BLaER1 (cell line): ENCODE measurements around the gene DCTN5.

Experiments
- H3K27ac ChIP-seq: shearing (Covaris generic); formaldehyde crosslinking; 2 replicates; pipeline ENCODE4 v1.8.1; 2022
- H3K27me3 ChIP-seq: shearing (Covaris generic); formaldehyde crosslinking; 2 replicates; pipeline ENCODE4 v1.8.1; 2022
- H3K36me3 ChIP-seq: shearing (Covaris generic); formaldehyde crosslinking; 2 replicates; pipeline ENCODE4 v1.8.1; 2022
- H3K4me1 ChIP-seq: shearing (Covaris generic); formaldehyde crosslinking; 2 replicates; pipeline ENCODE4 v1.8.1; 2022
- H3K4me2 ChIP-seq: shearing (Covaris generic); formaldehyde crosslinking; 2 replicates; pipeline ENCODE4 v1.8.1; 2022
- H3K4me3 ChIP-seq: shearing (Covaris generic); formaldehyde crosslinking; 2 replicates; pipeline ENCODE4 v1.8.1; 2022
- H3K9ac ChIP-seq: shearing (Covaris generic); formaldehyde crosslinking; 2 replicates; pipeline ENCODE4 v1.8.1; 2022
- H3K9me3 ChIP-seq: shearing (Covaris generic); formaldehyde crosslinking; 2 replicates; pipeline ENCODE4 v1.8.1; 2022
- H4K20me1 ChIP-seq: shearing (Covaris generic); formaldehyde crosslinking; 2 replicates; pipeline ENCODE4 v1.8.1; 2022
- Cebpa-rat ChIP-seq: shearing (Covaris generic); IDR thresholded peaks from 2 replicates; pipeline ENCODE4 v1.8.1; 2022

The DCTN5 gene

DNA sequence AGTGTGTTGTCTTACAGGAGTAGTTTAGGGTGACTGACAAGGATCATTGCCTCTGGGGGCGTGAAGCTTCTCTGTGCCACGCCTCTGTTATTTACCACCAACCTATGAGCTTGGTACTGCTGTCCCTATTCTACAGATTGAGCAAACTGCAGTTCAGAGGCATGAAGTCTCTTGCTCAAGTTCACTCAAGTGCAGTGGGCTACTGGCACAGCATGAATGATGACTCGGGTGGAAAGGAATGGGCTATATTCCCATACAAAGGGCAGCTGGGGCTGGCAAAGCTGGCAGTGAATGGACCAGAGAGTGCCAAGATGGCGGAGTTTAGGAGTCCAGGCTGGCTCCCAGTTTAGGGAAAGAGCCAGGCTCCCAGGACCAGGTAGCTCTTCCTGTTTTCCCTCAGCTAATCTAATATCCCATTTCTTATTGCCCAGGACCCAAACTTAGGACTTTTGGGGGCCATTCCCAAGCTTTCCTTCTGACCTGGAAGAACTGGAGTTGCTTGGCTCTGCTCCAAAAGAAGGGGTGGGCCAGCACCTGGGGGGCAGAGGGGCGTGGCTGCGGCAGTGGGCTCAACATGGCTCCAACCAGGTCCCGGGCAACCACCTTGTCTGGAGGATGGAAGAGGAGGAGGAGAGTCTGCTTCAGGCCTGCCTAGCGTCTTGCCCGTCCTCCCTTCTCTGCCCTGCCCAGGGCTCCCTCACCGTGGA is 50.4 kb downstream of the DCTN5 start:
- no peak overlapping the region for H3K27ac ChIP-seq
- no peak overlapping the region for H3K4me3 ChIP-seq
- no peaks in the 10 kb centered on the region for H3K27me3 ChIP-seq
- TF ChIP-seq Cebpa-rat, result no peak
- H3K9me3 ChIP-seq, result no peaks in the 10 kb centered on the region
- H3K4me1 ChIP-seq, result no peaks in the 10 kb centered on the region
- H3K4me2 ChIP-seq, result no peak overlapping the region
- no peak overlapping the region for H3K9ac ChIP-seq
- peaks cover 60% of the 10 kb centered on the region for H3K36me3 ChIP-seq
- peaks cover 48% of the 10 kb centered on the region for H4K20me1 ChIP-seq

DNA sequence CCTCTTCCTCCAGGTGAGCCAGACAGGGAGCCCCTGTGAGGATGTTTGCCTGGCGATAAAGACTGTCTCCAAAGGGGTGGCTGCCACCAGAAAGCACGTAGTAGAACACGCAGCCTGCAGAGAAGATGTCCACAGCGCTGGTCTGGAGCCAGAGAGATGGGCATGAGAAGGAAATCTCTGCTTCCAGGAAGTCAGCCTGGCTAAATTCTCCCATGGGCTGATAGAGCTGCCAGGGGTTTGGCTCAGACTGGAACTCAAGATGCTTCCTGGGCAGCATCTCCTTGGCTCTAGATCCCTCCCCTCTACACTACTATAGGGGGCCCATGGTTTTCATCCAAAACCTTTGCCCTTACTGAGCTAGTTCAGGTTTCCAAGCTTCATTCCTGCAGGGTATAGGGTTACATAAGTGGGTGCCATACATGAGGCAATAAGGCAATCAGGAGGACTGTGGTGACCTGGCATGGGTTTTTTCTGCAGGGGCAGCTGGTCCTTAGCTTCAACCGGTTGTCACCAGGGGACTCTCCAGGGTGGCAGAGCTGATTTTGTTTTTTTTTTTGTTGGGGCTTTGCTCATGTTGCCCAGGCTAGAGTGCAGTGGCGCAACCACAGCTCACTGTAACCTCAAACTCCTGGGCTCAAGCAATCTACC is 51.0 kb downstream of the DCTN5 start:
- Histone ChIP-seq H3K4me2 (no peak overlapping the region), H3K9me3 (no peaks in the 10 kb centered on the region), H3K27me3 (no peaks in the 10 kb centered on the region), H3K4me3 (no peak overlapping the region), H3K27ac (no peak overlapping the region), H3K4me1 (no peaks in the 10 kb centered on the region), H3K9ac (no peak overlapping the region), H3K36me3 (peaks cover 53% of the 10 kb centered on the region), H4K20me1 (peaks cover 41% of the 10 kb centered on the region)
- TF ChIP-seq Cebpa-rat, result no peak

DNA sequence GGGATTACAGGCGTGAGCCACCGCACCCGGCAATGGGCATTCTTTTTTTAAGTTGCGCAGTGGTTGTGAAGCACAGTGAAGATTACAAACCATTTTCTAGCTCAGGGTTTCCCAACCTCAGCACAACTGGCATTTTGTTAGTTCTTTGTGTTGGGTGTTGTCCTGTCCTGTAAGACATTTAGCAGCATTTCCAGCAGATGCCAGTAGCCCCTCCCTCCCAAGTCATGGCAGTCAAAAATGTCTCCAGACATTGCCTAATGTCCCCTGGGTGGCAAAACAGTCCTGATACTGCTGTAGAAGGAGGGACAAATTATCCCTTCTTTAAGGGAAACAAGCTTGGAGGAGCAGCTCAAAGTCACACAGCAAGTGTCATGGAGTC is 53.0 kb downstream of the DCTN5 start:
- H3K4me1 ChIP-seq, result no peaks in the 10 kb centered on the region
- no peak overlapping the region for H3K9ac ChIP-seq
- H3K4me2 ChIP-seq, result no peak overlapping the region
- H3K4me3 ChIP-seq, result no peak overlapping the region
- H4K20me1 ChIP-seq, result peaks cover 23% of the 10 kb centered on the region
- no peaks in the 10 kb centered on the region for H3K9me3 ChIP-seq
- H3K36me3 ChIP-seq, result peaks cover 34% of the 10 kb centered on the region
- TF ChIP-seq Cebpa-rat, result no peak
- no peaks in the 10 kb centered on the region for H3K27me3 ChIP-seq
- no peak overlapping the region for H3K27ac ChIP-seq

DNA sequence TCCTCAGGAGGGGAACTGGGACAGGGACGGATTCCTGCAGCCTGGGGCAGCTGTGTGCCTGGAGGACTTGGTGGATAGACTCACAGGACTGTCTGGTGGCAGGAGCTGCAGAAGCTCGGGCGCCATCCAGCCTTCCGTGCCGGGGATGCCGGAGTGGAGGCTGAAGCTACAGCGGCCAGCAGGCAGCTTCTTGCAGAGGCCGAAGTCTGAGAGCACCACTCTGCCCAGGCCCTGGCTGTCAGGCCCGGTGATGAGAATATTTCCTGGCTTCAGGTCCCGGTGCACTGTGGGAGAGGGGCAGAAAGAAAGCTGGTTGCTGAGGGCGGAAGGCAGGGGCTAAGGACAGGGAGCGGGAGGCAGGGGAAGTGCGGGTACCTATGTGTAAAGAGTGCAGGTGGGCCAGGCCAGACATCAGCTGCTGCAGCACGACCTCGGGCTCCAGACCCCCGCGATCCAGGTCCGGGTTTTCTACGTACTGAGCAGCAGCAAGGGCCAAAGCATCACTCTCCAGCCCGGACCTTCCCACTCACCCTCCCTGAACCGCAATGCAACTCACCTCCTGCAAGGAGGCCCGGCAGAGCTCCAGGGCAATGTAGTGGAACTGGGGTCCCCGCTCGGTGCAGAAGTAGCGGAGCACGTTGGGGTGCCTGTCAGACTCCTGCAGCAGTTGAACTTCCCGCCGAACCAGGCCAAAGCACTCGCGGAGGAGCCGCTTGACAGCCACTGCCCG is 53.5 kb downstream of the DCTN5 start:
- H3K9me3 ChIP-seq, result no peaks in the 10 kb centered on the region
- H3K27me3 ChIP-seq, result no peaks in the 10 kb centered on the region
- no peak overlapping the region for H3K27ac ChIP-seq
- no peaks in the 10 kb centered on the region for H3K4me1 ChIP-seq
- H3K36me3 ChIP-seq, result peaks cover 28% of the 10 kb centered on the region
- H3K4me3 ChIP-seq, result no peak overlapping the region
- peaks cover 17% of the 10 kb centered on the region for H4K20me1 ChIP-seq
- H3K4me2 ChIP-seq, result 0 out of 2 replicates have a peak overlapping the region, but pooled peaks have one; percentile 17
- no peak for TF ChIP-seq Cebpa-rat
- H3K9ac ChIP-seq, result no peak overlapping the region

DNA sequence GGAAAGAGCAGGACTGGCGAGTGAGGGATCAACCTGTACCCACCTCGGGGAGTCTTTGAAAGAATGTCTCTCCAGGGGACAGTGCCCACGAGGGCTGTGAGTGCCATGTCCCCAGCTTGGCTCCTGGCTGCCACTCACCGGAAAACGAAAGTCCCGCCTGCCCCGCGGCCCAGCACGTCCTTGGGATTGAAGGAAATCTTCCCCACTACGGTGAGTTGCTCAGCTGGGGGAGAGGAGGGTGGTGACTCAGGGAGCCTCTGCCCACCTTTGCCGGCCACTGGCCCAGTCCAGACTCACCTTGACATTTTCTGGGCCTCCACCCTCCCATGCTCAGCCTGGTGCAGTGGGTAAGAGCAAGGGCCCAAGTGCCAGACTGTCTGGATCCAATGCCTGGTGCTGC is 54.5 kb downstream of the DCTN5 start:
- H3K27ac ChIP-seq, result no peak overlapping the region
- no peaks in the 10 kb centered on the region for H3K4me1 ChIP-seq
- no peak overlapping the region for H3K4me2 ChIP-seq
- TF ChIP-seq Cebpa-rat, result no peak
- peaks cover 19% of the 10 kb centered on the region for H3K36me3 ChIP-seq
- H4K20me1 ChIP-seq, result peaks cover 9% of the 10 kb centered on the region
- H3K9me3 ChIP-seq, result no peaks in the 10 kb centered on the region
- no peak overlapping the region for H3K4me3 ChIP-seq
- H3K9ac ChIP-seq, result no peak overlapping the region
- H3K27me3 ChIP-seq, result no peaks in the 10 kb centered on the region

DNA sequence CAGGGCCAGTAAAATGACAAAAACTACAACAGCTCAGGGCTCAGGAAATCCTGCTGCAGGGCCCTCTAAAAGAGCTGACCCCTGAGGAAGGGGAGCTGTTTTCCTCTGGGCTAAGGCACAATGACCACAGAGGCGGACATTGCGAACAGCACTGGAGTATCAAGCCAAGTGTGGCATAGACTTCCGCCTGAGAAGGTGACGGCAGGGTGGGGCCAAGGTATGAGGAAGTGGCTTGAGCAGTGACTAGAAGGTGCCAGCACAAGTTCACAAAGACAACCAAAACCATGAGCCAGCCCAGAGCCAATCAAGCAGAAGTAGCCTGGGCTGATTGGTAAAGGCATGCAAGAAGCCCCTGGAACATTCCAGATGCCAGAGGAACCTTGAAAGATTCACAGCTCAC is 57.8 kb downstream of the DCTN5 start:
- no peaks in the 10 kb centered on the region for H3K9me3 ChIP-seq
- no peaks in the 10 kb centered on the region for H3K4me1 ChIP-seq
- no peak overlapping the region for H3K27ac ChIP-seq
- no peak overlapping the region for H3K4me2 ChIP-seq
- no peaks in the 10 kb centered on the region for H4K20me1 ChIP-seq
- H3K27me3 ChIP-seq, result no peaks in the 10 kb centered on the region
- TF ChIP-seq Cebpa-rat, result no peak
- H3K4me3 ChIP-seq, result no peak overlapping the region
- H3K36me3 ChIP-seq, result no peaks in the 10 kb centered on the region
- no peak overlapping the region for H3K9ac ChIP-seq

DNA sequence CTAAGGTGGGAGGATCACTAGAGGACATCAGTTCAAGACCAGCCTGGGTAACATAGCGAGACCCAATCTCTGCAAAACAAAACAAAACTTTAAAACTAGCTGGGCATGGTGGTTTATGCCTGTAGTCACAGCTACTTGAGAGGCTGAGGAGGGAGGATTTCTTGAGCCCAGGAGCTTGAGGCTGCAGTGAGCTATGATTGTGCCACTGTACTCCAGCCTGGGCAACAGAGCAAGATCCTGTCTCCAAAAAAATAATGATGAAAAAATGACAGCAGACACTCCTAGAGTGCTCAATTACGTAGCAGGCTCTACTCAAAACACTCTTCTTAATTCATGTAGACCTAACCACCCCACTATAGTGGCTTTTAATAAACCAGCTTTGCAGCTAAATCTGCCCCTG is 58.8 kb downstream of the DCTN5 start:
- Histone ChIP-seq H3K9me3 (no peaks in the 10 kb centered on the region), H4K20me1 (no peaks in the 10 kb centered on the region), H3K4me2 (no peak overlapping the region), H3K4me1 (no peaks in the 10 kb centered on the region), H3K36me3 (no peaks in the 10 kb centered on the region), H3K27ac (no peak overlapping the region), H3K4me3 (no peak overlapping the region), H3K27me3 (no peaks in the 10 kb centered on the region), H3K9ac (no peak overlapping the region)
- no peak for TF ChIP-seq Cebpa-rat

DNA sequence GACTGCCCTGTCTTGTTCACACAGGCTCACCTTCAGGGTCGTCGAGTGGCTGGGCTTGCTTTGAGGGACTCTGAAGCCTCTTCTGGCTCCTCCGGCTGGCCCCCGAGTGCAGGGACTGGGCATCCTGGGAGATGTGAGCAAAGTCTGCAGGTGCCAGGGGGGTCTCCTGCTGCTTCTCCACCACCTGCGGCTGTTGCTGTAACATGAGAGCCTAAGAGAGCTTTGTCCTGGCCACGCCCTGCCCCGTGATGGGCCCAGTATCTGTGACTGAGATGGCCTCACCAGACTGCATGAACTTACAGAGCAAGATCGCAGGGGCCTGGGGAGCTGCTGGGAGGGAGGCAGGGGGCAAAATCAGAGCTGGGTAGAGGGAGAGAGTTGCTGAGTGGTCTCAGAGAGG is 59.2 kb downstream of the DCTN5 start:
- Histone ChIP-seq H3K9ac (no peak overlapping the region), H3K9me3 (no peaks in the 10 kb centered on the region), H3K4me3 (no peak overlapping the region), H3K36me3 (no peaks in the 10 kb centered on the region), H3K4me2 (no peak overlapping the region), H3K27me3 (no peaks in the 10 kb centered on the region), H4K20me1 (no peaks in the 10 kb centered on the region), H3K4me1 (no peaks in the 10 kb centered on the region), H3K27ac (no peak overlapping the region)
- TF ChIP-seq Cebpa-rat, result no peak

DNA sequence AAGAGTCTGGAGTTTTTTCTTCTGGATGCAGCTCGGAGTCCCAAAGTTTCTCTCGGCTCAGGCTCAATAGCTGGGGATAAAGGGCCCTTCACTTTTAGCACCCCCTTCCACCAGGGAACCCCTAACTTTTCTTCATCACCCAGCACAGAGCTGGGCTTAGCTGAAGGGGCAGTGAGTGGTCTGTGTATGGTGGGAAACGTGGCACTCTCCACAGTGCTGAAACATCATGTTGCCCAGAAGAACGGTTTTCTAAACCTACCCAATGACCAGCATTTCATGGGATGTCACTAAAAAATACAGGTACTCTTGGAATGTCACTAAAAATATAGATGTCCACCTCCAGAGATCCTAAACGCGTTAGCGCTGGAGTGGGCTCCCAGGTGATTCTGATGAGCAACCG is 59.8 kb downstream of the DCTN5 start:
- Histone ChIP-seq H3K4me2 (no peak overlapping the region), H3K9ac (no peak overlapping the region), H4K20me1 (no peaks in the 10 kb centered on the region), H3K4me3 (no peak overlapping the region), H3K27me3 (no peaks in the 10 kb centered on the region), H3K9me3 (no peaks in the 10 kb centered on the region), H3K4me1 (no peaks in the 10 kb centered on the region), H3K36me3 (no peaks in the 10 kb centered on the region), H3K27ac (no peak overlapping the region)
- TF ChIP-seq Cebpa-rat, result no peak

DNA sequence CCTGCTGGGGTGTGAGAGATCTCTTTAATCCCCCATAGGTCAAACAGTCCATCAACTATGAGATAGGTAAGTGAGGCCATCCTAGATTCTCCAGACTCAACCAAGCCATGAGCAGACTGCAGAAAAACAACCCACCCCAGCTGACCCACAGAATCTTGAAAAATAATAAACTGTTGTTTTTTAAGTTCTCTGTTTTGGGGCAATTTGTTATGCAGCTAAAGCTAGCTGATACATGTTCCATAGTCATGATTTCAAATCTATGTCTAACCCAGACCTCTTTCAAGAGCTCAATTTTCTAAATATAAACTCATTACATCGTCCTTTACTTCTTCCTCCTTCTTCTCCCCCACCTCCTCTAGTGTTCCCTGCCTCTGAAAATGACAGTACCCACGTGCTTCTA is 61.7 kb downstream of the DCTN5 start:
- Histone ChIP-seq H3K4me2 (no peak overlapping the region), H3K36me3 (no peaks in the 10 kb centered on the region), H4K20me1 (no peaks in the 10 kb centered on the region), H3K9me3 (no peaks in the 10 kb centered on the region), H3K4me3 (no peak overlapping the region), H3K27ac (no peak overlapping the region), H3K9ac (no peak overlapping the region), H3K27me3 (no peaks in the 10 kb centered on the region), H3K4me1 (no peaks in the 10 kb centered on the region)
- TF ChIP-seq Cebpa-rat, result no peak
